Measurements from ENCODE around the gene SLC43A3.
"Not testable (repeated sequence)": the region's sequence is repeated elsewhere in the genome, so short reads cannot be mapped to it uniquely, and the experiment has no call there.

Gene SLC43A3

GRCh38 chr11:57403802-57404147 is 23.1 kb downstream of the SLC43A3 start:
- DNase-seq: no peak

GRCh38 chr11:57403003-57403801 is 23.7 kb downstream of the SLC43A3 start:
- DNase-seq: not testable (repeated sequence)

- DNase-seq: no peak
These were observed 24.5 kb downstream of the SLC43A3 start for GRCh38 chr11:57402188-57403002.

DNA sequence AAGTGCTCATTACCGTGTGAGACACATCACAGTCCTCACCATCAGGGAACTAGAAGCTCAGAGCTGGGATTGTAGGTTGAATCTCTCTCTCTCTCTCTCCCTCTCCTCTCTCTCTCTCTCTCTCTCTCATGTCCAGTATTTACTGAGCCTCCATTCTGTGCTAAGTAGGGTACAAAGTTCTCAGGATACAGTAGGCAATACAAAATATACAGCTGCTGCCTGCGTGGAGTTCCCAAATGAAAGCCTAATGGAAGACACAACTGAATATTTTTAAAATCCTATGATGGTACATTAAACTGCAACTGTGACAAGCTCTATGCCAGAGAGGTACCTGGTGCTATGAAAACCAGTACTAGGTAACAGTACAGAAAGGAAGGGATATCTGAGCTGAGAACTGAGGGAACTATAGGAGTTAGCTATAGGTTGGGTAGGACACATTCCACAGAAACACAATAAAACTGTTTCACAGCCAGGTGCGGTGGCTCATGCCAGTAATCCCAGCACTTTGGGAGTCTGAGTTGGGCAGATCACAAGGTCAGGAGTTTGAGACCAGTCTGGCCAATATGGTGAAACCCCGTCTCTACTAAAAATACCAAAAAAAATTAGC is 26.8 kb downstream of the SLC43A3 start:
- DNase-seq: no peak

DNA sequence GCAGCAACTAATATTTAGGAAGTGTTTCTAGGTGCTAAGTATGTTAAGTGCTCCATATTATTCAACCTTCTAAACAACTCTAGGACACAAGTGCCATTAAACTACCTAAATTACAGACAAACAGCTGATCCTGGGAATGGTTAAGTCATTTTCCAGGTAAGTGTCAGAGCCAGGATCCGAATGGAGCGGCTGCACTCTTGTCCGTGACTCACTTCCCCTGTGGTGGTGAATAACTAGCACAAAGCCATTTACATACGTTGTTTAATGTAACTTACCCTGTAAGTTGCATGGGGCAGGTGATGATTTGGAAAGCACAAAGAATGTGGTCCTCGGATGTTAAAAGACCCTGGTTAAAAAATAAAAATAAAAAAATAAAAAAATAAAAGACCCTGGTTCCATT is 27.7 kb downstream of the SLC43A3 start:
- DNase-seq: no peak

DNA sequence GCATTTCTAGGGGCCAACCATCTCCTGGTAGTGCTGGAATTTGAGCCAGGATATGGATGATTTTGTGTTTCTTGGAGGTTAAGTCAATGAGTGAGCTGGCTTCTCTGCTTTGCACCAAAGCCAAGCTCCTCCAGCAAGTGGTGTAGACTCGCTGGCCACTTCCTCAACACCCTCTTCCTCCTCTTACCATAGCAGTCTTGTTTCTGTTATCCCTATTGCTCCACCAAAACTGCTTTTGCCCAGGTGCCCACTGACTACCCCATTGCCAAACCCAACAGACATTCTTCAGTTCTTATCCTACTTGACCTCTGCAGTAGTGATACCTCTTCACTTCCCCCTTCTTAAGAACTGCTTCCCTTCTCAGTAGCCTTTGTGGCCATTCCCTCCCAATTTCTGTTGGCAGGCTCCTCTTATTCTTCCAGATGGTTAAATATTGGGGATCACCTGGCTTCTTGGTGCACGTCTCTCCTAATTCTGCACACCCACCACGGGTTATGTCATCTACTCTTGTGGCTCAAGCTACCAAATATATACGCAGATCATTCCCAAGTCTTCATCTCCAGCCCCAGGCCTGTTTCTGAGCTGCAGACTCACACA is 29.4 kb downstream of the SLC43A3 start:
- DNase-seq: no peak

- no peak for DNase-seq
These were observed 30.2 kb downstream of the SLC43A3 start for GRCh38 chr11:57396744-57397143.

- DNase-seq: no peak
These were observed 30.9 kb downstream of the SLC43A3 start for GRCh38 chr11:57395905-57396623.

DNA sequence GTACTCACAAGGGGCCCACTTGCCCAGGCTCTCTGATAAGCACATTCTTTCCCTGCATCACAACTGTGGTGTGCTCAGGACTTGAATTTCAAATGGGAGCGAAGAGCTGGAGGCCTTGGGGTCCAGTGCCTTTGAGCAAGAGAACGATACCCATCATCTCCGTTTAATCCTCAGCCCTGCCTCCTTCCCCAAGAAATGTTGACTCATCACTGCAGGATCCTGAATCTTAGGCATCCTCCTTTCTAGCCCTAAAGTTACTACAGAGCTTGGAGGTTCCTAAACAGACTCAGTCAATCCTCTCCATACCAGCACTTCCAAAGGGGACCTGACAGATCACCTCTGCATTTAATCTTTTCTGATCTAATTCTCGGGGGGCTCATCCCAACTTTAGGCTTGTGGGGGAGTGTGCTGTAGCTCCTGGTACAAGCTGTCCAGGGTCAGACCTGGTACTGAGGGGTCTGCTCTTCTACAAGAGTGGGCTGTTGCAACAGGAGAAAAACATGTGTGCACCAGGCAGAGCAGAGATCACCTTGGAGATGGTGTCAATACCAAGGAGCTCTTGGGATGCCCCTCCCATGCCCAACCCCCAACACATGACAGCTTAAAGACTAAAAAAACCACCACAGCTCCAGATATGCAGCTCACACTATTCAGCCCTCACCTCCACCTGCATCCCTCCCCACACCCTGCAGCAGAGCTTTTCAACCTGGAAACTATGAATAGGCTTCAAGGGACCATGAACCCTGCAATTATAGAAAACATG is 32.5 kb downstream of the SLC43A3 start:
- DNase-seq: no peak

- no peak for DNase-seq
These were observed 34.2 kb downstream of the SLC43A3 start for GRCh38 chr11:57392763-57393105.

GRCh38 chr11:57392066-57392762 is 34.7 kb downstream of the SLC43A3 start:
- DNase-seq: no peak

GRCh38 chr11:57391539-57391938 is 35.4 kb downstream of the SLC43A3 start:
- no peak for DNase-seq

GRCh38 chr11:57391111-57391510 is 35.8 kb downstream of the SLC43A3 start:
- no peak for DNase-seq

GRCh38 chr11:57390535-57390934 is 36.4 kb downstream of the SLC43A3 start, which contains the start of gene PRG2:
PRG2 (minus strand) TSS chr11:57390650; CDS start chr11:57389944, 706 bp downstream.
- no peak for DNase-seq

DNA sequence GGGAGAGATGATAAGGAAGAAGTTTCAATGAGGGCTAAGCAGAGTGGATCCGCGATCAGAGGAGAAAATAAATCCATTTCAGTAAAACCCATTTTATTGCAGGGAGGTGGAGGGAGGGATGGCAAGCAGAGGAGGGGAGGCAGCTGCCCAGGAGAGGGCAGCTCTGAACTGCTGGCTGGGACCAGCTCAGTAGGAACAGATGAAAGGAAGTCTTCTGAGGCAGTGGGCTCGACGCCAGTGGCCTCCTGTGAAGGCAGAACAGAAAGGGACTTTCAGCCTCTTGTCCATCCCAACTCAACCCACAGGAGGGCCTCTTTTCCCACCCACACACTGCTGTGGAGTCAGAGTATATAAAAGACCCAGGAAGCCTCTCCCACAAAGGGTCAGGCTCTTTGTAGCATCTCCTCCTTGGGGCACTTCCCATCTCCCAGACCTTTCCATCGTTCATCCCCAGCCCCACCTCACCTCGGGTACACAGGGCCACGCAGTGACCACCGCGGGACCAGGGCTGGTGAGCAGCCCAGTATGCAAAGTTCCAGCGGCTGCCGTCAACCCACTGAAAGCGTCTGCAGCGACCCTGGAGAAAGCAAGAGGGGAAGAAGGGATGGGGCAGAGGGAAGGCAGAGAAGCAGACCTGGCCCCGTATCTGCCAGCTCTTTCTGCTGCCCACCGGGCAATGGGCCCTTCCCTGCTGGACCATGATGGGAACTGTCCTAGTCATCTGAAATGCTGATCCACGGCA is 39.5 kb downstream of the SLC43A3 start:
- DNase-seq: no peak

DNA sequence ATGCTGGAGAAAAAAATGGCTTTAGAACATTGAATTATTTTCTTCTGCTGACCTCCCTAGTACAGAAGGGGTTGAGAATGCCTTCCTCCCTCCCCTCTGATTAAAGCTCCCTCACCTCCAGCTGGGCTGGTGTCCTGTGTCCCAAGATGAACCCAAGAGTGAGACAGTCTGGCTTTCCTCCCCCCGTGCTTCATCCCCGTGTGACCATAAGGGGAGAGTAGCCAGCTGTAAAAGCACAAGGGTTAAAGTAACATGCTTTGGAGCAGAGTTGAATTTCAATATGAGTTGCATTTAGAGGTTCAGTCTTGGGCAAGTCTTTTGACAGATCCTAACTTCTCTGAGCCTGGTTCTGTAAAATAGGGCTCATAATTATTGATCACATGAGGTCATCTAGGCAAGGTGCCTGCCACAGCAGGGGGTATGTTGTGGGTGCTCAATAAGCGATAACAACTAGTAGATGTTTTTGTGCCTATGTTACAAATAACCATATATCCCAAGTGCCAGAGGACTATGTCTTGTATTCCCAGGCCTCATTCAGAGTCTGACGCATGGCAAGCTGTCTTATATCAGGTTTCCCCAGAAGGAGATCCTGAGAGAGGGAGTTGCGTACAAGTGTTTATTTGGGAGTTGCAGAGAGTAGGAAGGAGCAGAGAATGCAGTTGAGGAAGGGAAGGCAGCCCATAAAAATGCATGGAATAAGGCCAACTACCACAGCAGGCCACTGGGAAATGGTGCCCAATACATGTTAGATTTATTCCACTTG is 40.6 kb downstream of the SLC43A3 start:
- no peak for DNase-seq

GRCh38 chr11:57380975-57381374 is 45.9 kb downstream of the SLC43A3 start, which contains the start of gene PRG3:
PRG3 (minus strand) TSS chr11:57381150; CDS start chr11:57380708, 442 bp downstream.
- DNase-seq: no peak

DNA sequence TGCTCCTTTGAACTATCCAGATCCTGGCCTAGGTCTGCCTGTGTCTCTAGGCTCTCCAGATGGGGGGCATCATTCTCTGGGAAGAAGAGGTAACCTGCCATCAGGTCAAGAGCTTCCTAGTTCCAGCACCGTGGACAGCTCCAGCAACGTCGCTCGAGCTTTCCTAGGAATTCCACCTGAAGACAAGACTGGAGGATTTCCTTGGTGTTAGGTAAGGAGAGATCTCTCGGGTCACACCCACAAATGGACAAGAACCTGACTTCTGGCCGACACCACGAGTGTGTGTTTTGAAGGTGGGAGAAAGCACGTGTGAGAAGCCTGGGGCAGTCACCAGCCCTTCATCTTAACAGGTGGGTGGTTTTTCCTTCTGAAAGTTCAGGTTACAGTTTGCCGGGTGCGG is 47.2 kb downstream of the SLC43A3 start:
- DNase-seq: no peak

DNA sequence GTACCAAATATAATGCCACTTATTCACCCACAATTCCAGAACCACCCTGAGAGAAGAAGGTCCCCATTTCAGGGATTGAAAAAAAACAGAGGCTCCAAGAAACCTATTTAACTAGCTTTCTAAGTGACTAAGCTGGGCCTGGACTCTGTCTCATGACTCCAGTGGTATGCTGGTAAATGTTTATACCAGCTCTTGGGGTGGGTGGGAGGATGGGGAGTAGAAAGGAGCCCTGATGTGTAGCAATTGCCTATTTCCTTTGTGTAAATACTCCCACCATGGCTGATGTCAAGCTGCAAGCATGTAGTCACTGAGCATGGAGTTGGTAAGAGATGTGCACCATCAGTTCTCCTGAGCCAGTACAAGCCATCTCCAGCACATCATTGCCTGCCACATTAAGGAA is 48.7 kb downstream of the SLC43A3 start:
- DNase-seq: no peak

DNA sequence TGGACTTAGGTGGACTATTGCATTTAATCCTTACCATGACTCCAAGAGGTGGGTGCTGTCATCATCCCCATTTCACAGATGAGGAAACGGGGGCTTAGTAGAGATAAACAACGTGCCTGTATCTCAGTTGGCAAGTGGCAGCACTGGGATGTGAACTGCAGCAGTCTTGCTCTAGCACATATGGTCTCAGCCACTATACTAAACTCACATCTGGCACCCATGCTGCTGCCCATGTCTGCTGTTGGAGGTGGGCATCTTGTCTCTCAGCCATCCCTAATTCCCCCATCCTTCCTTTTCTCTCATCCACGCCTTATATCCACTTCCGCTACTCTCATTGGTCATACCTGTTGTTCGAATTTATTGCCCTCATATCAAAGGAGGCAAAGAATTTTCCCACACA is 49.8 kb downstream of the SLC43A3 start:
- DNase-seq: no peak
